Eye (tissue), 1 donor: ENCODE results near the gene ARHGEF4.
A peak's percentile ranks its signal among the peaks of the same experiment; 100 is the strongest.
"Not testable (repeated sequence)": the region's sequence is repeated elsewhere in the genome, so short reads cannot be mapped to it uniquely, and the experiment has no call there.

ENCODE experiments used
- DNase-seq: peaks from one replicate; pipeline ENCODE4 v3.0.0-alpha.2; 2015

The ARHGEF4 gene

GRCh38 chr2:130985206-130985780 lies 148.6 kb downstream of the ARHGEF4 start:
- no peak for DNase-seq

GRCh38 chr2:130985831-130986649 lies 149.3 kb downstream of the ARHGEF4 start:
- DNase-seq: no peak

- peak; percentile 64 for DNase-seq
Measured at GRCh38 chr2:130986890-130987493, 150.3 kb downstream of the ARHGEF4 start.

GRCh38 chr2:130987519-130988425 lies 151.1 kb downstream of the ARHGEF4 start:
- DNase-seq: peak; percentile 94

GRCh38 chr2:130991446-130991845 lies 154.7 kb downstream of the ARHGEF4 start:
- not testable (repeated sequence) for DNase-seq

- DNase-seq: not testable (repeated sequence)
Measured at GRCh38 chr2:130992003-130992402, 155.3 kb downstream of the ARHGEF4 start.

GRCh38 chr2:130996691-130997090 lies 160.0 kb downstream of the ARHGEF4 start:
- no peak for DNase-seq

- DNase-seq: peak; percentile 18
Measured at GRCh38 chr2:130997198-130997597, 160.5 kb downstream of the ARHGEF4 start.

GRCh38 chr2:130998561-130998960 lies 161.8 kb downstream of the ARHGEF4 start:
- DNase-seq: no peak

- DNase-seq: no peak
Measured at GRCh38 chr2:131004446-131005209, 167.9 kb downstream of the ARHGEF4 start.

GRCh38 chr2:131005216-131005935 lies 168.7 kb downstream of the ARHGEF4 start:
- DNase-seq: no peak

- no peak for DNase-seq
Measured at GRCh38 chr2:131006561-131006960, 169.8 kb downstream of the ARHGEF4 start.

- DNase-seq: no peak
Measured at GRCh38 chr2:131008967-131009366, 172.3 kb downstream of the ARHGEF4 start.

GRCh38 chr2:131009713-131010475 lies 173.2 kb downstream of the ARHGEF4 start:
- no peak for DNase-seq

- no peak for DNase-seq
Measured at GRCh38 chr2:131010566-131010965, 173.9 kb downstream of the ARHGEF4 start.

- DNase-seq: no peak
Measured at GRCh38 chr2:131011486-131011885, 174.8 kb downstream of the ARHGEF4 start.

- no peak for DNase-seq
Measured at GRCh38 chr2:131014141-131014540, 177.4 kb downstream of the ARHGEF4 start.

- DNase-seq: no peak
Measured at GRCh38 chr2:131015764-131016163, 179.1 kb downstream of the ARHGEF4 start.

- no peak for DNase-seq
Measured at GRCh38 chr2:131016826-131017741, 180.4 kb downstream of the ARHGEF4 start.

- no peak for DNase-seq
Measured at GRCh38 chr2:131022731-131023130, 186.0 kb downstream of the ARHGEF4 start.
